Measurements from ENCODE around the gene HYI.
"Not testable (repeated sequence)": the region's sequence is repeated elsewhere in the genome, so short reads cannot be mapped to it uniquely, and the experiment has no call there.

The HYI gene

GRCh38 chr1:43464681-43465504 lies 11.2 kb upstream of the HYI start:
- no peak for TF ChIP-seq CTCF (conservative IDR thresholded peaks at IDR 0.05; ENCODE audit: low read depth, low read length)
- DNase-seq (ENCODE audit: low read depth) = no peak
- no peak overlapping the region for H3K4me3 ChIP-seq (ENCODE audit: low read depth, low read length)

- DNase-seq (ENCODE audit: low read depth) = peak; percentile 35
- TF ChIP-seq CTCF (conservative IDR thresholded peaks at IDR 0.05; ENCODE audit: low read depth, low read length) = no peak
- no peak overlapping the region for H3K4me3 ChIP-seq (ENCODE audit: low read depth, low read length)
Observed at GRCh38 chr1:43463479-43463878, 9.7 kb upstream of the HYI start.

- no peak overlapping the region for H3K4me3 ChIP-seq (ENCODE audit: low read depth, low read length)
- DNase-seq (ENCODE audit: low read depth) = peak; percentile 47
- TF ChIP-seq CTCF (conservative IDR thresholded peaks at IDR 0.05; ENCODE audit: low read depth, low read length) = no peak
Observed at GRCh38 chr1:43460988-43461693, 7.4 kb upstream of the HYI start.

GRCh38 chr1:43458379-43458778 lies 4.6 kb upstream of the HYI start:
- not testable (repeated sequence) for H3K4me3 ChIP-seq (ENCODE audit: low read depth, low read length); DNase-seq (ENCODE audit: low read depth)

- no peak for TF ChIP-seq CTCF (conservative IDR thresholded peaks at IDR 0.05; ENCODE audit: low read depth, low read length)
- DNase-seq (ENCODE audit: low read depth) = peak; percentile 39
- H3K4me3 ChIP-seq (ENCODE audit: low read depth, low read length) = no peak overlapping the region
Observed at GRCh38 chr1:43455213-43455889, 1.6 kb upstream of the HYI start.

GRCh38 chr1:43454270-43455011 lies 710 bp upstream of the HYI start:
- H3K4me3 ChIP-seq (ENCODE audit: low read depth, low read length) = peak overlapping the region; percentile 62
- no peak for TF ChIP-seq CTCF (conservative IDR thresholded peaks at IDR 0.05; ENCODE audit: low read depth, low read length)
- peak; percentile 93 for DNase-seq (ENCODE audit: low read depth)

Data from choroid plexus epithelial cell (primary cell).